NCI-H82 (cell line): Measurements from ENCODE around the gene MYH15.

Experiments
- DNase-seq: peaks from one replicate; lab custom pipeline; 2025; lab: John Stamatoyannopoulos, UW

Gene MYH15

GRCh38 chr3:108334701-108335100 is 175.7 kb downstream of the MYH15 start:
- no peak for DNase-seq

DNA sequence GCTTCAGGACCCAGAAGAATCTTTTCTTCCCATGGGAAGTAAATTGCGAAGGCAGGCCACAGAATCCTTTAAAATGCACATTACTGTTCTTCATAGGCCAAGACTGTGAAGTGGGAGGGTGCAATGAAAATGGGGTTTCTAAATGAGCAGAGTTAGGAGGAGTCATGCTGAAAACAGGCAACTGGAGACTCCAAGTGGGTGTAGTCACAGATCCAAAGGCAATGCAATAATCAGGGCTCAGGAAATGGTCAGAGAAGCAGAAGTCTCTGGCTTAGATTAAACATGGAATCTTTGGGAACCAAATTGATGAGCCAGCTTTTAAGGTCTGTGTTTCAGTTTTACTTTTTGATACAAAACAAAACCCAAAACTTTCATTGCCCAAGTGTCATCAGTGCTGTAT is 176.4 kb downstream of the MYH15 start:
- DNase-seq = no peak

GRCh38 chr3:108331792-108332191 is 178.6 kb downstream of the MYH15 start:
- no peak for DNase-seq
